Calu3 (cell line): ENCODE measurements around the gene TBX2. TPM values are rescaled to one million over a fixed set of nuclear protein-coding genes. Genes with fewer than 3 reads are reported as not detected.

Experiments
- BruUV-seq: library from RNA; stranded (reverse); fragments of 400-500 nt; replicated peaks from 2 replicates; lab custom pipeline; 2021; lab: Mats Ljungman, UMichigan
- CTCF ChIA-PET: fragments of 300-600 bp; sonication (Branson Sonifier 250); formaldehyde crosslinking; loops from one replicate; lab custom pipeline; 2022; ENCODE audit warnings: antibody characterized with exemption; lab: Charles Lee
- DNase-seq: peaks from one replicate; pipeline ENCODE4 v3.0.0; 2022
- H3K27ac Mint-ChIP-seq: one replicate; pipeline ENCODE4 v1.8.0; 2022; ENCODE audit warnings: mixed read lengths; ENCODE audit not compliant: unreplicated experiment
- H3K27me3 Mint-ChIP-seq: one replicate; pipeline ENCODE4 v1.8.0; 2022; ENCODE audit warnings: mixed read lengths; ENCODE audit not compliant: unreplicated experiment
- H3K36me3 Mint-ChIP-seq: one replicate; pipeline ENCODE4 v1.8.0; 2022; ENCODE audit warnings: mild to moderate bottlenecking, moderate library complexity, mixed read lengths; ENCODE audit not compliant: insufficient read depth, unreplicated experiment
- H3K4me1 Mint-ChIP-seq: one replicate; pipeline ENCODE4 v1.8.0; 2022; ENCODE audit warnings: mild to moderate bottlenecking, low read depth, mixed read lengths; ENCODE audit not compliant: unreplicated experiment
- H3K4me3 Mint-ChIP-seq: one replicate; pipeline ENCODE4 v1.8.0; 2022; ENCODE audit warnings: mild to moderate bottlenecking, low read depth, moderate library complexity, mixed read lengths; ENCODE audit not compliant: unreplicated experiment
- H3K9me3 Mint-ChIP-seq: one replicate; pipeline ENCODE4 v1.8.0; 2022; ENCODE audit warnings: low read depth, mixed read lengths; ENCODE audit not compliant: unreplicated experiment
- CTCF ChIP-seq: fragments of 200-600 bp; IDR thresholded peaks from one replicate; pipeline ENCODE4 v1.8.0; 2022; ENCODE audit warnings: antibody characterized with exemption; ENCODE audit not compliant: unreplicated experiment
- intact Hi-C: fragments of 100-400 bp; cut with micrococcal nuclease; formaldehyde crosslinking; loops from one replicate; pipeline ENCODE4 v1.10.0; 2022; ENCODE audit not compliant: unreplicated experiment
- total RNA-seq: library from RNA; stranded (reverse); gene quantifications from 2 replicates; pipeline ENCODE4 v1.2.3, GENCODE V29; 2022

TBX2 gene
- total RNA-seq, 1 experiment from 2014 or later, result 0.14 TPM

- no peaks in the 10 kb centered on the region for H3K36me3 Mint-ChIP-seq
- no peak overlapping the region for H3K27ac Mint-ChIP-seq
- H3K4me3 Mint-ChIP-seq, result no peak overlapping the region
- intact Hi-C loops, result loop anchor here (5.0 to 10.0 kb wide), 2 partner anchors 388 to 665 kb away; no protein-coding TSS in a partner anchor
- no TSS peak for BruUV-seq
- DNase-seq, result peak; percentile 65
- CTCF ChIA-PET, result no interaction called here
- H3K27me3 Mint-ChIP-seq, result peaks cover 14% of the 10 kb centered on the region
- peak; percentile 46 for TF ChIP-seq CTCF
- H3K4me1 Mint-ChIP-seq, result no peaks in the 10 kb centered on the region
- H3K9me3 Mint-ChIP-seq, result no peaks in the 10 kb centered on the region
These were observed 9.8 kb upstream of the TBX2 start for GRCh38 chr17:61389670-61390478.

- intact Hi-C loops, result loop anchor here (5.0 to 10.0 kb wide), 2 partner anchors 388 to 666 kb away; no protein-coding TSS in a partner anchor
- Mint-ChIP-seq H3K4me1 (no peaks in the 10 kb centered on the region), H3K27me3 (peaks cover 19% of the 10 kb centered on the region), H3K9me3 (no peaks in the 10 kb centered on the region), H3K27ac (no peak overlapping the region), H3K36me3 (no peaks in the 10 kb centered on the region), H3K4me3 (no peak overlapping the region)
- TF ChIP-seq CTCF, result no peak
- no peak for DNase-seq
- no TSS peak for BruUV-seq
- CTCF ChIA-PET, result no interaction called here
These were observed 9.2 kb upstream of the TBX2 start for GRCh38 chr17:61390479-61390791.

GRCh38 chr17:61391595-61392291 lies 7.9 kb upstream of the TBX2 start:
- Mint-ChIP-seq H3K4me1 (no peaks in the 10 kb centered on the region), H3K27me3 (peaks cover 29% of the 10 kb centered on the region), H3K27ac (no peak overlapping the region), H3K36me3 (no peaks in the 10 kb centered on the region), H3K9me3 (no peaks in the 10 kb centered on the region), H3K4me3 (no peak overlapping the region)
- TF ChIP-seq CTCF, result no peak
- no peak for DNase-seq
- no TSS peak for BruUV-seq
- CTCF ChIA-PET, result interaction anchor here (0.5 kb wide), 1 partner anchor 1192 kb away, joined by 3 read pairs; no protein-coding TSS in a partner anchor
- intact Hi-C loops, result loop anchor here (5.0 to 10.0 kb wide), 2 partner anchors 389 to 667 kb away; no protein-coding TSS in a partner anchor

- intact Hi-C loops, result loop anchor here (5.0 to 10.0 kb wide), 2 partner anchors 390 to 668 kb away; no protein-coding TSS in a partner anchor
- Mint-ChIP-seq H3K9me3 (no peaks in the 10 kb centered on the region), H3K27me3 (peaks cover 29% of the 10 kb centered on the region), H3K4me1 (no peaks in the 10 kb centered on the region), H3K27ac (no peak overlapping the region), H3K4me3 (no peak overlapping the region), H3K36me3 (no peaks in the 10 kb centered on the region)
- no peak for TF ChIP-seq CTCF
- no TSS peak for BruUV-seq
- no peak for DNase-seq
- CTCF ChIA-PET, result no interaction called here
These were observed 7.0 kb upstream of the TBX2 start for GRCh38 chr17:61392679-61393078.
